Neural progenitor cell (in vitro differentiated cells): Measurements from ENCODE around the gene UBR3. TPM values are rescaled to one million over a fixed set of nuclear protein-coding genes. Genes with fewer than 3 reads are reported as not detected.

Experiments
- DNase-seq: peaks from one replicate; pipeline ENCODE4 v3.0.0-alpha.2; 2016; ENCODE audit warnings: low spot score
- H2AFZ ChIP-seq: fragments of 200-600 bp; sonication (generic); replicated peaks from 2 replicates; pipeline ENCODE4 v1.6.1; 2016; ENCODE audit warnings: antibody characterized with exemption
- H3F3A ChIP-seq: fragments of 200-600 bp; sonication (generic); 2 replicates; pipeline ENCODE4 v1.6.1; 2016; ENCODE audit warnings: antibody characterized with exemption, low read depth
- H3K27ac ChIP-seq: fragments of 200-600 bp; sonication (generic); 2 replicates; pipeline ENCODE4 v1.5.1; 2016; ENCODE audit warnings: mild to moderate bottlenecking
- H3K27me3 ChIP-seq: fragments of 200-600 bp; sonication (generic); 2 replicates; pipeline ENCODE4 v1.6.1; 2016; ENCODE audit warnings: mild to moderate bottlenecking, moderate library complexity
- H3K36me3 ChIP-seq: fragments of 200-600 bp; sonication (generic); 2 replicates; pipeline ENCODE4 v1.5.1; 2016
- H3K4me1 ChIP-seq: fragments of 200-600 bp; sonication (generic); 2 replicates; pipeline ENCODE4 v1.6.1; 2016; ENCODE audit warnings: mixed run types
- H3K4me2 ChIP-seq: fragments of 200-600 bp; sonication (generic); 2 replicates; pipeline ENCODE4 v1.6.1; 2016
- H3K4me3 ChIP-seq: fragments of 200-600 bp; sonication (generic); 2 replicates; pipeline ENCODE4 v1.5.1; 2016
- H3K79me2 ChIP-seq: fragments of 200-600 bp; sonication (generic); 2 replicates; pipeline ENCODE4 v1.6.1; 2016; ENCODE audit warnings: low read depth
- H3K9ac ChIP-seq: fragments of 200-600 bp; sonication (generic); 2 replicates; pipeline ENCODE4 v1.6.1; 2016
- H3K9me3 ChIP-seq: fragments of 200-600 bp; sonication (generic); 2 replicates; pipeline ENCODE4 v1.5.1; 2016; ENCODE audit warnings: low read depth
- H4K20me1 ChIP-seq: fragments of 200-600 bp; sonication (generic); 2 replicates; pipeline ENCODE4 v1.6.1; 2016; ENCODE audit warnings: low read depth
- H3K27ac Mint-ChIP-seq: 3 replicates; pipeline ENCODE4 v1.8.0; 2021; ENCODE audit warnings: mixed read lengths
- H3K27me3 Mint-ChIP-seq: 2 replicates; pipeline ENCODE4 v1.8.0; 2022; ENCODE audit warnings: low read depth, mild to moderate bottlenecking, inconsistent platforms, moderate library complexity, mixed read lengths; ENCODE audit not compliant: insufficient read depth
- H3K36me3 Mint-ChIP-seq: 3 replicates; pipeline ENCODE4 v1.8.0; 2021; ENCODE audit warnings: mixed read lengths
- H3K4me1 Mint-ChIP-seq: 3 replicates; pipeline ENCODE4 v1.8.0; 2021; ENCODE audit warnings: mixed read lengths
- H3K4me3 Mint-ChIP-seq: 3 replicates; pipeline ENCODE4 v1.8.0; 2021; ENCODE audit warnings: mild to moderate bottlenecking, moderate library complexity, mixed read lengths
- H3K9me3 Mint-ChIP-seq: 3 replicates; pipeline ENCODE4 v1.8.0; 2020; ENCODE audit warnings: mixed read lengths
- CTCF ChIP-seq: fragments of 200-600 bp; sonication (generic); IDR thresholded peaks from 2 replicates; pipeline ENCODE4 v1.5.1; 2017; ENCODE audit warnings: antibody characterized with exemption, mild to moderate bottlenecking
- EZH2 ChIP-seq: fragments of 200-600 bp; sonication (generic); IDR thresholded peaks from 2 replicates; pipeline ENCODE4 v1.6.1; 2017; ENCODE audit warnings: antibody characterized with exemption, mild to moderate bottlenecking, moderate library complexity
- EZH2phosphoT487 ChIP-seq: fragments of 200-600 bp; sonication (generic); IDR thresholded peaks from 2 replicates; pipeline ENCODE4 v1.6.1; 2017; ENCODE audit warnings: antibody characterized with exemption
- total RNA-seq: library from RNA; depleted of rRNA; stranded (reverse); fragments of >200 nt; gene quantifications from 2 replicates; pipeline ENCODE4 v1.2.3, GENCODE V29; 2015; ENCODE audit warnings: low replicate concordance

Gene UBR3
- total RNA-seq, 1 donor from 2014 or later, result 31.7 TPM

- Mint-ChIP-seq H3K36me3 (peaks cover 15% of the 10 kb centered on the region), H3K9me3 (peaks cover 7% of the 10 kb centered on the region), H3K4me1 (no peaks in the 10 kb centered on the region), H3K4me3 (no peak overlapping the region), H3K27ac (no peak overlapping the region), H3K27me3 (no peaks in the 10 kb centered on the region)
- TF ChIP-seq CTCF, result no peak
- no peak for TF ChIP-seq EZH2
- no peak for TF ChIP-seq EZH2phosphoT487
- Histone ChIP-seq H3K4me1 (peaks cover 9% of the 10 kb centered on the region), H2AFZ (no peak overlapping the region), H3K27ac (no peak overlapping the region), H3K27me3 (no peaks in the 10 kb centered on the region), H3K36me3 (peaks cover 8% of the 10 kb centered on the region), H3K4me3 (no peak overlapping the region), H3F3A (peaks cover 5% of the 10 kb centered on the region), H4K20me1 (no peaks in the 10 kb centered on the region), H3K79me2 (no peaks in the 10 kb centered on the region), H3K9ac (no peak overlapping the region), H3K9me3 (no peaks in the 10 kb centered on the region), H3K4me2 (no peak overlapping the region)
- no peak for DNase-seq
Measured at GRCh38 chr2:169966454-169966853, 139.2 kb downstream of the UBR3 start.

GRCh38 chr2:169968743-169969142 lies 141.5 kb downstream of the UBR3 start:
- no peaks in the 10 kb centered on the region for H3K4me1 Mint-ChIP-seq

GRCh38 chr2:169975221-169975620 lies 148.0 kb downstream of the UBR3 start:
- Histone ChIP-seq H4K20me1 (no peaks in the 10 kb centered on the region), H2AFZ (no peak overlapping the region), H3K4me1 (no peaks in the 10 kb centered on the region), H3K27me3 (no peaks in the 10 kb centered on the region), H3K4me2 (no peak overlapping the region), H3K4me3 (no peak overlapping the region), H3K27ac (no peak overlapping the region), H3K79me2 (no peaks in the 10 kb centered on the region), H3F3A (no peaks in the 10 kb centered on the region), H3K9ac (no peak overlapping the region), H3K9me3 (no peaks in the 10 kb centered on the region), H3K36me3 (peaks cover 12% of the 10 kb centered on the region)
- H3K27ac Mint-ChIP-seq, result no peak overlapping the region
- peaks cover 41% of the 10 kb centered on the region for H3K36me3 Mint-ChIP-seq
- H3K4me3 Mint-ChIP-seq, result no peak overlapping the region
- TF ChIP-seq CTCF, result no peak
- no peak for TF ChIP-seq EZH2phosphoT487
- TF ChIP-seq EZH2, result no peak
- no peak for DNase-seq
- peaks cover 2% of the 10 kb centered on the region for H3K27me3 Mint-ChIP-seq
- H3K4me1 Mint-ChIP-seq, result no peaks in the 10 kb centered on the region
- H3K9me3 Mint-ChIP-seq, result peaks cover 22% of the 10 kb centered on the region

More at GRCh38 chr2:169968743-169969142, 141.5 kb downstream of the UBR3 start:
- no peak overlapping the region for H3K4me2 ChIP-seq
- H3K27ac ChIP-seq, result no peak overlapping the region
- Mint-ChIP-seq H3K9me3 (peaks cover 10% of the 10 kb centered on the region), H3K36me3 (peaks cover 15% of the 10 kb centered on the region), H3K4me3 (no peak overlapping the region), H3K27me3 (no peaks in the 10 kb centered on the region), H3K27ac (no peak overlapping the region)
- no peaks in the 10 kb centered on the region for H3K27me3 ChIP-seq
- H3K79me2 ChIP-seq, result no peaks in the 10 kb centered on the region
- no peak overlapping the region for H2AFZ ChIP-seq
- no peak overlapping the region for H3K4me3 ChIP-seq
- TF ChIP-seq CTCF, result no peak
- no peak for TF ChIP-seq EZH2phosphoT487
- TF ChIP-seq EZH2, result no peak
- H3K9me3 ChIP-seq, result no peaks in the 10 kb centered on the region
- no peaks in the 10 kb centered on the region for H3F3A ChIP-seq
- DNase-seq, result no peak
- H3K9ac ChIP-seq, result no peak overlapping the region
- peaks cover 5% of the 10 kb centered on the region for H3K36me3 ChIP-seq
- H3K4me1 ChIP-seq, result no peaks in the 10 kb centered on the region
- H4K20me1 ChIP-seq, result no peaks in the 10 kb centered on the region
